B cell (primary cell): ENCODE data around the gene MLLT3.

ENCODE experiments used
- EZH2 ChIP-seq: IDR thresholded peaks from 2 replicates; pipeline ENCODE4 v1.6.1; 2012; ENCODE audit warnings: borderline replicate concordance, low read depth, mild to moderate bottlenecking, moderate library complexity, low read length; ENCODE audit not compliant: insufficient read depth, poor library complexity, severe bottlenecking
- TF ChIP-seq, protein P1 (sequence below): fragments of 200-600 bp; IDR thresholded peaks from one replicate; pipeline ENCODE4 v1.8.0; 2022; ENCODE audit warnings: antibody characterized with exemption, mild to moderate bottlenecking

DNA sequence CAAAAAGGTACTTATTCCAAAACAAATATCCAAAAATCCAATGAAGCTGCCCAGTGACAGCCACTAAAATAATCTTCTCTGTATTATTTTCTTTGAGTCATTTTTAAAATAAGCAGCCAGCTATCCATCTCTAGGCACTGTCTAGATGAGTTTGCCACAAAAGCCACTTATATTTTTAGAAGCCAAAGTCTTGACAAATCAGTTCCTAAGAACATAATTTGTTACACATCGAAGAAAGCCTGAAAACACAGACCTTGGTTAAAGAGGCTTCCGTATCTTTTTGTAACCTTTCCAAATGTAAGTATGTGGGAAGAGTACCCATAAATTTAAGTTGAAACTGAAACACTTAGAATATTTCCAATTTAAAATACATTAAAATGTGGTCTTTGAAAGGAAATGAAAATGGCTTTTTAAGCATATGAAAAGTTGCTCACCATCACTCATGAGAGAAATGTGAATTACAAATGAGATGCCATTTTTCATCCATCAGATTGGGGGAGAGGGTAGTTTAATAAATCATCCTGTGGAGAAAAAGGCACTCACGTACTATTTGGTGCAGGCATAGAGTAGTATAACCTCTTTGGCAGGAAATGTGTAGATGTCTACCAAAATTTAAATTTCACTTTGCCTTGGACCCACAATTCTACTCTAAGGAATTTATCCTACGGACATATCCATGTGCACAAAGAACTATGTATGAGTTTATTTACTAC is 180.4 kb downstream of the MLLT3 start:
- TF ChIP-seq, protein P1, sequence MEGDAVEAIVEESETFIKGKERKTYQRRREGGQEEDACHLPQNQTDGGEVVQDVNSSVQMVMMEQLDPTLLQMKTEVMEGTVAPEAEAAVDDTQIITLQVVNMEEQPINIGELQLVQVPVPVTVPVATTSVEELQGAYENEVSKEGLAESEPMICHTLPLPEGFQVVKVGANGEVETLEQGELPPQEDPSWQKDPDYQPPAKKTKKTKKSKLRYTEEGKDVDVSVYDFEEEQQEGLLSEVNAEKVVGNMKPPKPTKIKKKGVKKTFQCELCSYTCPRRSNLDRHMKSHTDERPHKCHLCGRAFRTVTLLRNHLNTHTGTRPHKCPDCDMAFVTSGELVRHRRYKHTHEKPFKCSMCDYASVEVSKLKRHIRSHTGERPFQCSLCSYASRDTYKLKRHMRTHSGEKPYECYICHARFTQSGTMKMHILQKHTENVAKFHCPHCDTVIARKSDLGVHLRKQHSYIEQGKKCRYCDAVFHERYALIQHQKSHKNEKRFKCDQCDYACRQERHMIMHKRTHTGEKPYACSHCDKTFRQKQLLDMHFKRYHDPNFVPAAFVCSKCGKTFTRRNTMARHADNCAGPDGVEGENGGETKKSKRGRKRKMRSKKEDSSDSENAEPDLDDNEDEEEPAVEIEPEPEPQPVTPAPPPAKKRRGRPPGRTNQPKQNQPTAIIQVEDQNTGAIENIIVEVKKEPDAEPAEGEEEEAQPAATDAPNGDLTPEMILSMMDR, result no peak
- TF ChIP-seq EZH2, result no peak
